Measurements from ENCODE around the gene RHO. TPM values are rescaled to one million over a fixed set of nuclear protein-coding genes. Genes with fewer than 3 reads are reported as not detected.
"Not testable (repeated sequence)": the region's sequence is repeated elsewhere in the genome, so short reads cannot be mapped to it uniquely, and the experiment has no call there.

RHO gene
- total and polyA plus RNA-seq, 2 donors (not counting 1 experiment from before 2014, with no cell fraction given), result 0.10 TPM; not detected in 1

GRCh38 chr3:129543156-129543790, 14.8 kb downstream of the RHO start, which contains the start of gene H1-8:
Gene H1-8 (plus strand): TSS chr3:129543175. CDS start chr3:129543219, 44 bp downstream.
- Histone ChIP-seq H3K4me1 (ENCODE audit: control insufficient read depth in 2 of 2, insufficient read depth in 2 of 2, low read length in 2 of 2) (no peaks in the 10 kb centered on the region), H3K9me3 (ENCODE audit: control extremely low read depth in 1 of 3, control insufficient read depth in 2 of 3, insufficient read depth in 1 of 3, low read length in 2 of 3) (no peaks in the 10 kb centered on the region), H3K4me3 (ENCODE audit: control extremely low read depth in 1 of 5, extremely low read depth in 1 of 5, insufficient read depth in 1 of 5, low read depth in 2 of 5, low read length in 4 of 5) (no peak within 1 kb of the TSS), H3K36me3 (replicated peaks in 1 of 2; ENCODE audit: control extremely low read depth in 1 of 2, control insufficient read depth in 1 of 2, extremely low read depth in 1 of 2, insufficient read depth in 2 of 2, low read length in 1 of 2) (no peaks in the 10 kb centered on the region), H2AFZ (ENCODE audit: insufficient read depth, low read depth, low read length, poor library complexity, severe bottlenecking) (no peak within 1 kb of the TSS), H3K27me3 (replicated peaks in 1 of 4; ENCODE audit: control extremely low read depth in 1 of 4, control insufficient read depth in 3 of 4, insufficient read depth in 4 of 4, low read length in 3 of 4) (no peaks in the 10 kb centered on the region), H3K79me2 (ENCODE audit: control insufficient read depth, insufficient read depth, low read length) (no peaks in the 10 kb centered on the region), H3K27ac (ENCODE audit: low read length in 2 of 2) (no peak within 1 kb of the TSS), H3K4me2 (replicated peaks; ENCODE audit: low read depth, low read length, poor library complexity, severe bottlenecking) (no peak within 1 kb of the TSS), H4K20me1 (ENCODE audit: control insufficient read depth, insufficient read depth, low read length, poor library complexity, severe bottlenecking) (no peaks in the 10 kb centered on the region), H3K9ac (ENCODE audit: low read length) (no peak within 1 kb of the TSS)
- ATAC-seq (ENCODE audit: low read depth) (no peak), DNase-seq (no peak)
- 92% methylated on average over 16 of the region's 16 CpGs for WGBS (ENCODE audit: insufficient coverage)
- Mint-ChIP-seq H3K4me3 (no peak within 1 kb of the TSS), H3K27me3 (no peaks in the 10 kb centered on the region), H3K27ac (no peak within 1 kb of the TSS), H3K4me1 (no peaks in the 10 kb centered on the region), H3K9me3 (ENCODE audit: insufficient read depth) (no peaks in the 10 kb centered on the region)
- CTCF ChIA-PET, result interaction anchor here (0.7 kb wide), 1 partner anchor 281 kb away, joined by 3 read pairs; no protein-coding TSS in a partner anchor
- intact Hi-C loops (cut with micrococcal nuclease), result no loop called here
- POLR2A ChIA-PET, result interaction anchor here (0.7 kb wide), 1 partner anchor 79 kb away, joined by 3 read pairs; no protein-coding TSS in a partner anchor
- TF ChIP-seq CTCF (IDR thresholded peaks at IDR 0.05) (no peak), EZH2 (IDR thresholded peaks at IDR 0.05; ENCODE audit: borderline replicate concordance, insufficient read depth, low read depth, low read length, poor library complexity, severe bottlenecking) (no peak)

GRCh38 chr3:129543999-129544398, 15.6 kb downstream of the RHO start:
- no peak overlapping the region for H3K4me2 ChIP-seq (replicated peaks; ENCODE audit: low read depth, low read length, poor library complexity, severe bottlenecking)
- H3K79me2 ChIP-seq (ENCODE audit: control insufficient read depth, insufficient read depth, low read length), result no peaks in the 10 kb centered on the region
- Mint-ChIP-seq H3K4me1 (no peaks in the 10 kb centered on the region), H3K9me3 (ENCODE audit: insufficient read depth) (no peaks in the 10 kb centered on the region), H3K27me3 (no peaks in the 10 kb centered on the region), H3K4me3 (no peak overlapping the region), H3K27ac (no peak overlapping the region)
- H3K27me3 ChIP-seq (replicated peaks in 1 of 4; ENCODE audit: control extremely low read depth in 1 of 4, control insufficient read depth in 3 of 4, insufficient read depth in 4 of 4, low read length in 3 of 4), result no peaks in the 10 kb centered on the region
- no peak overlapping the region for H3K4me3 ChIP-seq (ENCODE audit: control extremely low read depth in 1 of 5, extremely low read depth in 1 of 5, insufficient read depth in 1 of 5, low read depth in 2 of 5, low read length in 4 of 5)
- POLR2A ChIA-PET, result no interaction called here
- no peak for DNase-seq
- no peak overlapping the region for H2AFZ ChIP-seq (ENCODE audit: insufficient read depth, low read depth, low read length, poor library complexity, severe bottlenecking)
- ATAC-seq (ENCODE audit: low read depth), result no peak
- H3K4me1 ChIP-seq (ENCODE audit: control insufficient read depth in 2 of 2, insufficient read depth in 2 of 2, low read length in 2 of 2), result no peaks in the 10 kb centered on the region
- H3K27ac ChIP-seq (ENCODE audit: low read length in 2 of 2), result no peak overlapping the region
- 97% methylated on average over 9 of the region's 9 CpGs for WGBS (ENCODE audit: insufficient coverage)
- TF ChIP-seq CTCF (IDR thresholded peaks at IDR 0.05) (no peak), EZH2 (IDR thresholded peaks at IDR 0.05; ENCODE audit: borderline replicate concordance, insufficient read depth, low read depth, low read length, poor library complexity, severe bottlenecking) (no peak)
- CTCF ChIA-PET, result interaction anchor here (0.7 kb wide), 1 partner anchor 281 kb away, joined by 3 read pairs; no protein-coding TSS in a partner anchor
- H3K9me3 ChIP-seq (ENCODE audit: control extremely low read depth in 1 of 3, control insufficient read depth in 2 of 3, insufficient read depth in 1 of 3, low read length in 2 of 3), result no peaks in the 10 kb centered on the region
- intact Hi-C loops (cut with micrococcal nuclease), result no loop called here
- H3K36me3 ChIP-seq (replicated peaks in 1 of 2; ENCODE audit: control extremely low read depth in 1 of 2, control insufficient read depth in 1 of 2, extremely low read depth in 1 of 2, insufficient read depth in 2 of 2, low read length in 1 of 2), result no peaks in the 10 kb centered on the region
- no peaks in the 10 kb centered on the region for H4K20me1 ChIP-seq (ENCODE audit: control insufficient read depth, insufficient read depth, low read length, poor library complexity, severe bottlenecking)
- no peak overlapping the region for H3K9ac ChIP-seq (ENCODE audit: low read length)

GRCh38 chr3:129545951-129546350, 17.5 kb downstream of the RHO start:
- H3K4me1 Mint-ChIP-seq; DNase-seq; CTCF ChIA-PET; ATAC-seq (ENCODE audit: low read depth); H3K27me3 ChIP-seq (replicated peaks in 1 of 4; ENCODE audit: control extremely low read depth in 1 of 4, control insufficient read depth in 3 of 4, insufficient read depth in 4 of 4, low read length in 3 of 4); H3K4me3 Mint-ChIP-seq; H3K27ac Mint-ChIP-seq; H3K79me2 ChIP-seq (ENCODE audit: control insufficient read depth, insufficient read depth, low read length); H3K4me1 ChIP-seq (ENCODE audit: control insufficient read depth in 2 of 2, insufficient read depth in 2 of 2, low read length in 2 of 2); H3K36me3 ChIP-seq (replicated peaks in 1 of 2; ENCODE audit: control extremely low read depth in 1 of 2, control insufficient read depth in 1 of 2, extremely low read depth in 1 of 2, insufficient read depth in 2 of 2, low read length in 1 of 2); POLR2A ChIA-PET; H4K20me1 ChIP-seq (ENCODE audit: control insufficient read depth, insufficient read depth, low read length, poor library complexity, severe bottlenecking); H3K9me3 Mint-ChIP-seq (ENCODE audit: insufficient read depth); H2AFZ ChIP-seq (ENCODE audit: insufficient read depth, low read depth, low read length, poor library complexity, severe bottlenecking); H3K27me3 Mint-ChIP-seq; H3K4me2 ChIP-seq (replicated peaks; ENCODE audit: low read depth, low read length, poor library complexity, severe bottlenecking); H3K27ac ChIP-seq (ENCODE audit: low read length in 2 of 2); H3K9ac ChIP-seq (ENCODE audit: low read length); H3K9me3 ChIP-seq (ENCODE audit: control extremely low read depth in 1 of 3, control insufficient read depth in 2 of 3, insufficient read depth in 1 of 3, low read length in 2 of 3); intact Hi-C loops (cut with micrococcal nuclease); H3K4me3 ChIP-seq (ENCODE audit: control extremely low read depth in 1 of 5, extremely low read depth in 1 of 5, insufficient read depth in 1 of 5, low read depth in 2 of 5, low read length in 4 of 5): not testable (repeated sequence)
- WGBS (ENCODE audit: insufficient coverage), result 83% methylated on average over 1 of the region's 3 CpGs

Measured in B cell (primary cell).